Panc1 (cell line): ENCODE results near the gene AOAH. TPM values are rescaled to one million over a fixed set of nuclear protein-coding genes. Genes with fewer than 3 reads are reported as not detected.

Source experiments
- ATAC-seq: fragments of 200-7000 bp; cut with Tn5 transposase; 2 replicates; pipeline ENCODE4 v1.9.1; 2020; ENCODE audit warnings: mild to moderate bottlenecking, moderate library complexity
- BruUV-seq: library from RNA; stranded (reverse); fragments of 400-500 nt; replicated peaks from 2 replicates; lab custom pipeline; 2021; lab: Mats Ljungman, UMichigan
- CTCF ChIA-PET: fragments of 300-600 bp; sonication (Branson Sonifier 250); formaldehyde crosslinking; loops from one replicate; lab custom pipeline; 2022; ENCODE audit warnings: antibody characterized with exemption; lab: Charles Lee
- POLR2A ChIA-PET: fragments of 300-600 bp; sonication (Branson Sonifier 250); formaldehyde crosslinking; loops from one replicate; lab custom pipeline; 2022; ENCODE audit warnings: antibody characterized with exemption; lab: Charles Lee
- DNase-seq: peaks from one replicate; pipeline ENCODE4 v3.0.0-alpha.2; 2010; ENCODE audit warnings: low read depth, low spot score
- H3K27ac ChIP-seq: 2 replicates; pipeline ENCODE4 v1.5.1; 2011; ENCODE audit warnings: mild to moderate bottlenecking, low read length, inconsistent platforms
- H3K27me3 ChIP-seq: fragments of 200-500 bp; sonication (Bioruptor generic); 2 replicates; pipeline ENCODE4 v1.6.0; 2014; ENCODE audit warnings: low read length, inconsistent platforms; ENCODE audit not compliant: control insufficient read depth, insufficient read depth
- H3K36me3 ChIP-seq: fragments of 200-500 bp; sonication (Bioruptor generic); 2 replicates; pipeline ENCODE4 v1.5.1; 2014; ENCODE audit warnings: inconsistent platforms, mild to moderate bottlenecking, low read length, moderate library complexity; ENCODE audit not compliant: control insufficient read depth, insufficient read depth
- H3K4me1 ChIP-seq: 2 replicates; pipeline ENCODE4 v1.5.1; 2011; ENCODE audit warnings: inconsistent platforms, mild to moderate bottlenecking, low read length, moderate library complexity; ENCODE audit not compliant: control insufficient read depth, insufficient read depth
- H3K4me3 ChIP-seq, 2 experiments: 2 replicates each; pipeline ENCODE4 v1.5.1; 2011 to 2012; ENCODE audit warnings: low read depth in 2 of 2, low read length in 2 of 2, mild to moderate bottlenecking in 2 of 2, inconsistent platforms in 1 of 2, moderate library complexity in 1 of 2
- H3K9me3 ChIP-seq: fragments of 200-500 bp; sonication (Bioruptor generic); 2 replicates; pipeline ENCODE4 v1.5.1; 2014; ENCODE audit warnings: low read depth, mild to moderate bottlenecking, inconsistent platforms, low read length, moderate library complexity; ENCODE audit not compliant: control insufficient read depth, insufficient read depth
- POLR2AphosphoS5 ChIP-seq: IDR thresholded peaks from 2 replicates; pipeline ENCODE4 v1.6.1; 2012; ENCODE audit warnings: mild to moderate bottlenecking, low read depth, low read length, moderate library complexity
- SIN3A ChIP-seq: IDR thresholded peaks from 2 replicates; pipeline ENCODE4 v1.6.1; 2012; ENCODE audit warnings: low read depth, mild to moderate bottlenecking, low read length, moderate library complexity, borderline replicate concordance; ENCODE audit not compliant: insufficient read depth
- TCF7L2 ChIP-seq: IDR thresholded peaks from 2 replicates; pipeline ENCODE4 v1.6.1; 2011; ENCODE audit warnings: mild to moderate bottlenecking, low read depth, low read length, inconsistent platforms
- in situ Hi-C: cut with HindIII; loops from 2 replicates; pipeline ENCODE4 v1.10.0; 2016; ENCODE audit warnings: low sequenced_read_pairs, low pct_unique_long_range_greater_than_20kb
- intact Hi-C: fragments of 100-400 bp; cut with micrococcal nuclease; formaldehyde crosslinking; loops from one replicate; pipeline ENCODE4 v1.10.0; 2022; ENCODE audit not compliant: unreplicated experiment
- total RNA-seq: library from RNA; stranded (reverse); gene quantifications from one replicate; pipeline ENCODE4 v1.2.1, GENCODE V29; 2021; ENCODE audit not compliant: unreplicated experiment
- TF ChIP-seq, protein P1 (sequence below), 2 experiments: IDR thresholded peaks; 2 replicates each; pipeline ENCODE4 v1.6.1; 2011 to 2012; ENCODE audit warnings: low read depth in 2 of 2, control low read depth in 1 of 2, low read length in 1 of 2, mild to moderate bottlenecking in 1 of 2, moderate library complexity in 1 of 2; ENCODE audit not compliant: insufficient read depth in 1 of 2
- TF ChIP-seq, protein P2 (sequence below): fragments of 450-650 bp; IDR thresholded peaks from 2 replicates; pipeline ENCODE4 v1.5.1; 2017; ENCODE audit warnings: mild to moderate bottlenecking

The AOAH gene
- total RNA-seq, 1 experiment from 2014 or later = 0.31 TPM

DNA sequence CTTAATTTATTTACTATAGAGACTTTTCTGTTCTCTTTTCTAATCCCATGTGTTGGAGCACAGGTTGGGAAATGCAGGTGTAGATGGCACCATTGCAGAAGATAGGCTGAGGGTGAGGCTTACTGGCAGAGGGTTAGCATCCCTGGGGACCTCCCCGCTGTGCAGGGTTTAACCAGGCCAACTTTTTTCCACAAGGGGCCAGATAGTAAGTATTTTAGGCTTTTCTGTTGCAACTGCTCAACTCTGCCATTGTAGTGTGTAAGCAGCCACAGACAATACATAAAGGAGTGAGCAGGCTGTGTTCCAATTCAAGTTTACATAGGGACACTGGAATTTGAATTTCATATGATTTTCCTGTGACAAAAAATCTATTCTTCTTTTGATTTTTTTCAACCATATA, 34.6 kb upstream of the AOAH start:
- in situ Hi-C loops = no loop called here
- Histone ChIP-seq H3K36me3 (no peaks in the 10 kb centered on the region), H3K27me3 (no peaks in the 10 kb centered on the region), H3K4me1 (no peaks in the 10 kb centered on the region), H3K9me3 (no peaks in the 10 kb centered on the region; the same call in 1 of the 2 replicates), H3K27ac (no peak overlapping the region), H3K4me3 (no peak overlapping the region)
- BruUV-seq = no TSS peak
- intact Hi-C loops = no loop called here
- ChIA-PET POLR2A (no interaction called here), CTCF (no interaction called here)
- DNase-seq (no peak), ATAC-seq (no peak)
- TF ChIP-seq, protein P1, sequence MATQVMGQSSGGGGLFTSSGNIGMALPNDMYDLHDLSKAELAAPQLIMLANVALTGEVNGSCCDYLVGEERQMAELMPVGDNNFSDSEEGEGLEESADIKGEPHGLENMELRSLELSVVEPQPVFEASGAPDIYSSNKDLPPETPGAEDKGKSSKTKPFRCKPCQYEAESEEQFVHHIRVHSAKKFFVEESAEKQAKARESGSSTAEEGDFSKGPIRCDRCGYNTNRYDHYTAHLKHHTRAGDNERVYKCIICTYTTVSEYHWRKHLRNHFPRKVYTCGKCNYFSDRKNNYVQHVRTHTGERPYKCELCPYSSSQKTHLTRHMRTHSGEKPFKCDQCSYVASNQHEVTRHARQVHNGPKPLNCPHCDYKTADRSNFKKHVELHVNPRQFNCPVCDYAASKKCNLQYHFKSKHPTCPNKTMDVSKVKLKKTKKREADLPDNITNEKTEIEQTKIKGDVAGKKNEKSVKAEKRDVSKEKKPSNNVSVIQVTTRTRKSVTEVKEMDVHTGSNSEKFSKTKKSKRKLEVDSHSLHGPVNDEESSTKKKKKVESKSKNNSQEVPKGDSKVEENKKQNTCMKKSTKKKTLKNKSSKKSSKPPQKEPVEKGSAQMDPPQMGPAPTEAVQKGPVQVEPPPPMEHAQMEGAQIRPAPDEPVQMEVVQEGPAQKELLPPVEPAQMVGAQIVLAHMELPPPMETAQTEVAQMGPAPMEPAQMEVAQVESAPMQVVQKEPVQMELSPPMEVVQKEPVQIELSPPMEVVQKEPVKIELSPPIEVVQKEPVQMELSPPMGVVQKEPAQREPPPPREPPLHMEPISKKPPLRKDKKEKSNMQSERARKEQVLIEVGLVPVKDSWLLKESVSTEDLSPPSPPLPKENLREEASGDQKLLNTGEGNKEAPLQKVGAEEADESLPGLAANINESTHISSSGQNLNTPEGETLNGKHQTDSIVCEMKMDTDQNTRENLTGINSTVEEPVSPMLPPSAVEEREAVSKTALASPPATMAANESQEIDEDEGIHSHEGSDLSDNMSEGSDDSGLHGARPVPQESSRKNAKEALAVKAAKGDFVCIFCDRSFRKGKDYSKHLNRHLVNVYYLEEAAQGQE (IDR thresholded peaks at IDR 0.05; ENCODE audit: insufficient read depth in 1 of 2, low read depth in 2 of 2, low read length in 1 of 2) = no peak
- TF ChIP-seq, protein P2, sequence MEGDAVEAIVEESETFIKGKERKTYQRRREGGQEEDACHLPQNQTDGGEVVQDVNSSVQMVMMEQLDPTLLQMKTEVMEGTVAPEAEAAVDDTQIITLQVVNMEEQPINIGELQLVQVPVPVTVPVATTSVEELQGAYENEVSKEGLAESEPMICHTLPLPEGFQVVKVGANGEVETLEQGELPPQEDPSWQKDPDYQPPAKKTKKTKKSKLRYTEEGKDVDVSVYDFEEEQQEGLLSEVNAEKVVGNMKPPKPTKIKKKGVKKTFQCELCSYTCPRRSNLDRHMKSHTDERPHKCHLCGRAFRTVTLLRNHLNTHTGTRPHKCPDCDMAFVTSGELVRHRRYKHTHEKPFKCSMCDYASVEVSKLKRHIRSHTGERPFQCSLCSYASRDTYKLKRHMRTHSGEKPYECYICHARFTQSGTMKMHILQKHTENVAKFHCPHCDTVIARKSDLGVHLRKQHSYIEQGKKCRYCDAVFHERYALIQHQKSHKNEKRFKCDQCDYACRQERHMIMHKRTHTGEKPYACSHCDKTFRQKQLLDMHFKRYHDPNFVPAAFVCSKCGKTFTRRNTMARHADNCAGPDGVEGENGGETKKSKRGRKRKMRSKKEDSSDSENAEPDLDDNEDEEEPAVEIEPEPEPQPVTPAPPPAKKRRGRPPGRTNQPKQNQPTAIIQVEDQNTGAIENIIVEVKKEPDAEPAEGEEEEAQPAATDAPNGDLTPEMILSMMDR = no peak
- TF ChIP-seq POLR2AphosphoS5 (no peak), SIN3A (no peak), TCF7L2 (no peak)

DNA sequence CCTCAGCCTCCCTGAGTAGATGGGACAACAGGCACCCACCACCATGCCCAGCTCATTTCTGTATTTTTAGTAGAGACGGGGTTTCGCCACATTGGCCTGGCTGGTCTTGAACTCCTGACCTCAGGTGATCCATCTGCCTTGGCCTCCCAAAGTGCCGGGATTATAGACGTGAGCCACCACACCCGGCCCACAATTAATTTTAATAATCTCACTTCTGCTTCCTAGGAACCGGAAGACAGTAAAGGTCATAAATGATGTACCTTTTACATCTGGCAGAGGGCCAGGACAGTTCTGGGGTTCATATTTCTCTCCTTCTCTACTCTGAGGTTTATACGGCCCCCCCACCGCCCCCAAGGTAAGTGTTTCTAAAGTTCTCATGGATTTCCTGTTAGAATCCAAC, 31.2 kb upstream of the AOAH start:
- ChIA-PET POLR2A (no interaction called here), CTCF (no interaction called here)
- Histone ChIP-seq H3K4me3 (no peak overlapping the region), H3K9me3 (no peaks in the 10 kb centered on the region), H3K4me1 (no peaks in the 10 kb centered on the region), H3K36me3 (no peaks in the 10 kb centered on the region), H3K27ac (no peak overlapping the region), H3K27me3 (no peaks in the 10 kb centered on the region)
- TF ChIP-seq, protein P2 = no peak
- TF ChIP-seq SIN3A = no peak
- no peak for TF ChIP-seq TCF7L2
- TF ChIP-seq POLR2AphosphoS5 = no peak
- TF ChIP-seq, protein P1 (IDR thresholded peaks at IDR 0.05; ENCODE audit: insufficient read depth in 1 of 2, low read depth in 2 of 2, low read length in 1 of 2) = no peak
- in situ Hi-C loops = no loop called here
- BruUV-seq = no TSS peak
- intact Hi-C loops = no loop called here
- no peak for ATAC-seq
- no peak for DNase-seq
